HG03135 (cell line): ENCODE data around the gene SERINC2.
A peak's percentile ranks its signal among the peaks of the same experiment; 100 is the strongest.
"Not testable (repeated sequence)": the region's sequence is repeated elsewhere in the genome, so short reads cannot be mapped to it uniquely, and the experiment has no call there.

Experiments
- ATAC-seq: cut with Tn5 transposase; IDR thresholded peaks from one replicate; pipeline ENCODE4 v1.9.1; 2021; ENCODE audit warnings: mild to moderate bottlenecking, moderate library complexity; ENCODE audit not compliant: unreplicated experiment

The SERINC2 gene

DNA sequence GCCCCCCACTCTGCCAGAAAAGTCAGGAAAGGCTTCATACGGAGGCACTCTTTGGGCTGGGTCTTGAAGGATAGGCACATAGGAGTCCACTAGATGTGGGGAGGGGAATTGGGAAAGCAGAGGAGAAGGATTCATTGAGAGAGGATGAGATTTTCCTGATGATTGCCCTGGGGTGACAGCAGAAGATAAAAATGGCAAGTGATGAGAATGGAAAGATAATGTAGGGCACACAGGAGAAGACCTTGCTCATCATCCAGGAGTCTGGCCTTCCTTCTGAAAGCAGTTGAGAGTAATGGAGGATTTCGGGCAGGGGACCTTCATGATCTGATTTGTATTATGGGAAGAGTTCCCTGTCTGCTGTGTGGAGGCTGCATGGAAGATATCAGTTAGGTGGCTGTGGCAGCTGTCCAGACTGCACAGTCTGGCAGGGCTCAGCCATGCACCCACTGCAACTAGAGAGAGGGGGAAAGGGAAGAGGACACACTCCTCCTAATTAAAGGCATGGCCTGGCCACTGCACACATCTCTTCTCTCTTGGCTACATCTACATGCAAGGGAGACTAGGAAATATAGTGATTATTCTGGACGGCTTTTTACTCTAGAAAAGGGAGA lies 30.5 kb upstream of the SERINC2 start:
- no peak for ATAC-seq

- no peak for ATAC-seq
Measured at GRCh38 chr1:31383967-31384366, 29.0 kb upstream of the SERINC2 start.

DNA sequence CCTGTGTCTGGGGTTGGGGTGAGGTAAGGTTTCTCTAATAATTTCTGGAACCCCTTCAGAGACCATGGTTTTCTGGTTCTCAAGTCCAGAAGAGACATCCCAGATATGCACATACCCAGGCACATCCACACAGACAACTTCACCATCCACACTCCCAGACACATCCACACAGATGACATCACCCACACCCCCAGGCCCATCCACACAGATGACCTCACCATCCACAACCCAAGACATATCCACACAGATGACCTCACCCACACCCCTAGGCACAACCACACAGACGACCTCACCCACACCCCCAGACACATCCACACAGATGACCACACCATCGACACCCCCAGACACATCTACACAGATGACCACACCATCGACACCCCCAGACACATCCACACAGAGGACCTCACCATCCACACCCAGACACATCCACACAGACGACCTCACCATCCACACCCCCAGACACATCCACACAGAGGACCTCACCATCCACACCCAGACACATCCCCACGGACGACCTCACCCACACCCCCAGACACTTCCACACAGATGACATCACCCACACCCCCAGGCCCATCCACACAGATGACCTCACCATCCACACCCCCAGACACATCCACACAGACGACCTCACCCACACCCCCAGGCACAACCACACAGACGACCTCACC lies 26.3 kb upstream of the SERINC2 start:
- not testable (repeated sequence) for ATAC-seq

DNA sequence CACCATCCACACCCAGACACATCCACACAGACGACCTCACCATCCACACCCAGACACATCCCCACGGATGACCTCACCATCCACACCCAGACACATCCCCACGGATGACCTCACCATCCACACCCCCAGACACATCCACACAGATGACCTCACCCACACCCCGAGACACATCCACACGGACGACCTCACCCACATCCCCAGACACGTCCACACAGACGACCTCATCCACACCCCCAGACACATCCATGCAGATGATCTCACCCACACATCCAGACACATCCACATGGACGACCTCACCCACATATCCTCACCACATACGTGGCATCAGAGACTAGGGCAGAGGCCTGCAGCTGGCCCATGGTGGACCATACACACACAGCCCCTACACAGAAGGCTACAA lies 25.4 kb upstream of the SERINC2 start:
- no peak for ATAC-seq

DNA sequence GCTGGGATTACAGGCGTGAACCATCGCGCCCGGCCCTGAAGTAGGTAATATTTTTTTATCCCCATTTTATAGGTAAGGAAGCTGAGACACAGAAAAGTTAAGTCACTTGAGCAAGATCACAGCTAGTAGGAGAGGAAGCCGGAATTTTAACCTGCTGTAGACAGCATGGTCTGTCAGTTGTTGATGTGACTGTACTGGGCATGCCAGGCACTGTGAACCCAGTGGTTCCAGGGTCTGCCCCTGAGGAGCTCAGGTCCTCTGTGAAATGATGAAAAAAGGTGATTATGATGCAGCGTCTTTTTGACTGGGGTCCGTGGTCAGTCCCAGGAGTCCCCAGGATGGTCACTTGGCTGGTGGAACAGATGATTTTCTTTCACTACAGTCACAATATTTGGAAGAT lies 23.4 kb upstream of the SERINC2 start:
- no peak for ATAC-seq

GRCh38 chr1:31390071-31390470 lies 22.9 kb upstream of the SERINC2 start:
- ATAC-seq, result no peak

- ATAC-seq, result no peak
Measured at GRCh38 chr1:31393463-31393862, 19.6 kb upstream of the SERINC2 start.

GRCh38 chr1:31394584-31395193 lies 18.3 kb upstream of the SERINC2 start:
- peak; percentile 60 for ATAC-seq

- ATAC-seq, result no peak
Measured at GRCh38 chr1:31396633-31397351, 16.2 kb upstream of the SERINC2 start.

DNA sequence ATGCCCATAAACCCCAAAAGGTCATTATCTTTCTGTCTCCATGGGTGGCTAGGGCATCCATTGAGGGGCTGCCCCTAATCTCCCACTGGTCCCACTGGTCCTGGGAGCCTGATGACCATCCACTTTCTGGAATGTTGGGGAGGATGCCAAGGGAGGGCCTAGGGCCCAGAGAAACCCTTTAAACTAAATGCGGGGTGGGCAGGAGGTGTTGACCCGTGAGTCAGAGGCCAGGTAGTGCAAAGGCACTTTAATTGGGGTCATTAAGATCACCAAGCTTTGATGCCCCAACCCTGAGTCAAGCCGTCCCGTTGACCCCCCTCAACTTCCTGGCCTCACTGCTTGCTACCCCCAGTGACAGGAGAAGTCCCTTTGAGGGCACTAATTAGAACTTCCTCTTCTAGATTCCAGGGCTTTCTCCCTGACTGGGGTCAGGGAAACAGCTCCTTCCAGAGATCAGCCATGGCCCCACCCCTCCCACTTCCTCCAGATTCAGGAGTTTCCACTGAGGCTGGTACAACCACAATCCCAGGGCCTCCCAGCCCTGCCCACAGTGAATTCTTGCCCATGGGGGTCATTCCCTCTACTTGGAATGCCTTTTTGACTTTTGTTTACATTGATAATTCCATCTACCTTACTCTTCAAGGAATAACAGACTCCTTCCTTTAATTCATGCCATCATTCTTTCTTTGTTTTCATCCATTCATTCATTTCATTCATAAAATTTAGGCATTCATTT lies 15.5 kb upstream of the SERINC2 start:
- no peak for ATAC-seq

DNA sequence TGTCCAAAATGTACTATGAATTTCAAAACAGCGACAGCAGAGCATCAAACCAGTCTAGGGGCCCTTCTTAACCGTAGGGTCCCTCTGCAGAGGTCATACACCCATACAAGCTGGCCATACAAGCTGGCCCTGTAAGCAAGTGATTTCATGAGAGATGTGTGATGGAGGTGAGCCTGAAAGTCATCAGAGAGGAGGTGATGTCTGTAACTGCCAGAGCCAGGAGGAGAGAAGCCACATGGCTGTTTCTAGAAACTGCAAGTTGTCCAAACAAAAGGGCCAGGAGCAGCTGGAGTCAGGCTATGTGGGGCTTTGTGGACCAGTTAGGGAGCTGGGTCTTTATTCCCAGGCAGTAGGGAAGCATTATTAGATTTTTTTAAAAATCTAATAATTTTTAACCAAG lies 14.8 kb upstream of the SERINC2 start:
- no peak for ATAC-seq

DNA sequence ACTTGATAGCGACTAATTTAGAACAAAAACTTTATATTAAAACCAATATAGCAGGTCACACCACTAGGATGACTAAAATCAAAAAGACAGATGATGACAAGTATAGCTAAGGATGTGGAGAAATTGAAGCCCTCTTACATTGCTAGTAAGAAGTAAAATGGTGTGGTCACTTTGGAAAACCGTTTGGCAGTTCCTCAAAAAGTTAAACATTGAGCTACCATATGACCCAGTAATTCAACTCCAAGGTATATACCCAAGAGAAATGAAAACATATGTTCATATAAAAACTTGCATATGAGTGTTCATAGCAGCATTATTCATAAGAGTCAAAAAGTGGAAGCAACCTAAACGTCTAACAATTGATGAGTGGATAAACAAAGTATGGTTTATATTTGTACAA lies 13.0 kb upstream of the SERINC2 start:
- ATAC-seq, result no peak

DNA sequence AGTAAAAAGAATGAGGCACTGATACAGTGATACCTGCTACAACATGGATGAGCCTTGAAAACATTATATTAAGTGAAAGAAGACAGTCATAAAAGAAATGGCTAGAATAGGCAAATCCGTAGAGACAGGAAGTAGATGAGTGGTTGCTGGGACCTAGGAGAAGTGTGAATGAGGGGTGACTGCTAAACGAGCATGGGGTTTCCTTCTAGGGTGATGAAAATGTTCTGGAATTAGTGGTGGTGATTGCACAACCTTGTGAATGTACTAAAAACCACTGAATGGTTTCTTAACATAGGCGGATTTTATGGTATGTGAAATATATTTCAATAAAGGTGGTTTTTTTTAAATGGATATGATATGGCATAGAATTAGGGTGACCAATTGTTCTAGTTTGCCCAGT lies 12.6 kb upstream of the SERINC2 start:
- no peak for ATAC-seq

- ATAC-seq, result no peak
Measured at GRCh38 chr1:31401241-31401640, 11.8 kb upstream of the SERINC2 start.

DNA sequence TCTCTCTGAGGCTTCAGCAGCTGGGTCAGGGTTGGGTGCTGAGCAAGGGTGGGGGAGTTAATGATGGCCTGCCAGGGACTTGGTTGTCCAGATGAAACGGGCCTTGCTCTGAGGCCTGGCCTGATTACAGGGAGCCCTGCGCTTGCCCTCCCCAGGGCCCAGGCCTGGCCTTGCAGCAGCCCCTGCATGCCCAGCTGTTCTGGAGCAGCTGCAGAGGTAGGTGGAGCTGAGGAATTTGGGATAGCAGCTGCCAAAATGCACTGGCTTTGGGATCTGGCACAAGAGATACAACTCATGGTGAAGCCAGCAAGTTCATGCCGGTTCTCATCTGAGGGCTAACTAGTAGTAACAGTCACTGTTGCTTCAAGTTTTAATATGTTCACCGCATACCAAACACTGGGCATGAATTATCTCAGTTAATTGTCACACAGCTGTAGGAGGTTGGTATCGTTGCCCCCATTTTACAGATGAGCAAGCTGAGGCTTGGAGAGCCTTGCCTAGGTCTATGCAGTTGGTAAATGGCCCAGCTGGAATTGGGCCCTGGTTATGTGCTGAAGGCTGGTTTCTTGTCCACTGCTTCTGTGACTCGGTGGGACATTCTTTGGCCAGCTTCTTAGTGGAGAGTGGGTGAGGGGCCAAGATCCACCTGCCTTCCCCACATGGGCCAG lies 7.3 kb upstream of the SERINC2 start:
- no peak for ATAC-seq

- ATAC-seq, result no peak
Measured at GRCh38 chr1:31407029-31407626, 5.9 kb upstream of the SERINC2 start.

GRCh38 chr1:31408788-31409318 lies 4.2 kb upstream of the SERINC2 start:
- no peak for ATAC-seq

GRCh38 chr1:31409946-31410858 lies 2.8 kb upstream of the SERINC2 start:
- ATAC-seq, result no peak

DNA sequence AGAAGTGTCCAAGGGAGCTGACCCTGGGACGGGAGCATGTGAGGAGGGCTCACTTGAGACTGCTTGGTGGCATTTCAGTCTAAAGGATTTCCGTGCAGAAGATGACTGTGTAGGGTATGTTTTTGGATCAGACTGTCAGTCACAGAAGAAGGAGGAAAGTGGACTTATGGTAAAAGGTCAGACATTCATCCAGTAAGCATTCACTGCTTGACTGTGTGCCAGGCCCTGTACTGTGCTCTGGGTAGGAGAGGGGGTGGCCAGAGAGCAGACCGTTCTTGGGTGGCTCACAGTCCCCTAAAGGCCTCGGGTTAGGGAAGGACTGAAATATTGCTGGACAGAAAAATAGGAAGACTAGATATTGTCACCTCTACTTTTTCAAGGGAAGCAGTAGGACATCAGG lies 2.1 kb upstream of the SERINC2 start:
- ATAC-seq, result no peak
